NK-92 (cell line): ENCODE results near the gene PDK2.

Source experiments
- DNase-seq: peaks from one replicate; lab custom pipeline; 2025; ENCODE audit not compliant: unreplicated experiment; lab: John Stamatoyannopoulos, UW

Gene PDK2

DNA sequence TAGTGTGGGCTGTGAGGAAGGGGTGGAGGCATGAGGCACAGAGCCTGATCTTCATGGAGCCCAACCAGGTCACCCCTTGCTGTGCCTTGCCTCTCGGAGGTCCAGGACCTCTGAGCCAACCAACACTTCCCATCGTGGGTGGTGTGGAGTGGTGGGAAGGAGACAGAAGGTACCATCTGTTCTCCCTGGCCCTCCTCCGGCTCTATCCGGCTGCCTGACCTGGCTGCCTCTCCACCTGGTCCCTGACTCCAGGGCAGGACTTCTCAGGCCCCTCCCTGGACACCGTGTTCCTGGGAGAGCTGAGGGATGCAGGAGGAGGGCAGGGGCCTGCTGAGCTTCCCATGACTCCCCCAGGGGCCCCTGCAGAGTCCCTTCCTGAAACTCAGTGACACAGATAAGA is 3.9 kb downstream of the PDK2 start:
- no peak for DNase-seq

- no peak for DNase-seq
Observed at GRCh38 chr17:50100480-50100883, 5.3 kb downstream of the PDK2 start.

DNA sequence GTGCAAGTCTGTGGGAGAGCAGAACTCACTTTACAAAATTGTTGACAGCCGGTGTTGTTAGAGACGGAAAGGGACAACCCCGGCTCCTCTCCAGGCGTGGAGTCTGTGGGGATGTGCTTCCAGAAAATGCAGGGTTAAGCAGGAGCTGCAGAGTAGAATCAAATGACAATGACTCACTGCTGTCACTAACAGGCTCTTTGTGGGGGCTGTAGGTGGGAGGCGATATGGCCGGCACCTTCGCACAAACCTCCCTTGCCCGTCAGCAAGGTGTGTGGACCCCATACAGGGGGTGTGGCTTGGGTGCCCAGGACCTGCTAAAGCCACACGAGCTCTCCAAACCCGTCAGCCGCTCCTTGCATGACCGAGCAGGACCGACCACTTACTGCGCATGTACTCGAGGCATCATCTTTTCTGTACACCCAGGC is 5.8 kb downstream of the PDK2 start:
- no peak for DNase-seq

GRCh38 chr17:50101346-50102163 is 6.4 kb downstream of the PDK2 start:
- no peak for DNase-seq

DNA sequence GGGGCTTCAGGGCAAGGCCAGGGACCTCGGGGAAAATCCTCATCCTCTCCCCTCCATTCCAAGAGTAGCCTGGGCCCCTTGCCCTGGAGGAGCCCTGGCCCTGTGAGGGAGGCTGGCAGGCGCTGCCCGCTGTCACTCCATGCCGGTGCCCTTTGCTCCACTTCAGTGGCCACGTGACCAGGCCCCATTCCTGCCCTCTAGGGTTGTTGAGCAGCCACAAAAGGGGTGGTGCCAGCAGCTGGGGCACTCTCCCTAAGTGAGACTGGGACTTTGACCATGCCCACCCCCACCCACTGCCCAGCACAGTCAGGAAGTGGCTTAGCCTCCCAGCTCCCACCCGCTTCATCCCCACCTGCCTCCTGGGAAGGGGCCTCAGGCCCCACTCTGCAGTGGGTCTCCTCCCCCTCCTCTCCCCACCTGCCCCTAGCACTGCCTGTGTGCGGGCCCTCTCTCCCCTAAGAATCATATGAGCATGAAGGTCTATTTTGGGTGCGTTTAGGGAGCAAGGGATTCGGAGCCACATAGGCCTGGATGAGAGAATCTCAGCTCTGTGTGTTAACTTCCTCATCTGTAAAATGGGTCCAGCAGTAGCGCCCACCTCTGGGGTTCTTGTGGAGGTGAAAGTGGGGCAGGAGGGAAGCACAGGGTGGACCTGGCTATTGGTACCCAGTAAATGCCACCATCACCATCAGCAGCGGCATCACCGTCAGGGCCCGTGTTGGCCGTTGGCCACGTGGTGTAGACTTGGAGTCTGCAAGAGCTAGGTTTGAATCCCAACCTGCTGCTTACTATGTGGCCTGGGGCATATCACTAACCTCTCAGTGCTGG is 7.2 kb downstream of the PDK2 start:
- no peak for DNase-seq

DNA sequence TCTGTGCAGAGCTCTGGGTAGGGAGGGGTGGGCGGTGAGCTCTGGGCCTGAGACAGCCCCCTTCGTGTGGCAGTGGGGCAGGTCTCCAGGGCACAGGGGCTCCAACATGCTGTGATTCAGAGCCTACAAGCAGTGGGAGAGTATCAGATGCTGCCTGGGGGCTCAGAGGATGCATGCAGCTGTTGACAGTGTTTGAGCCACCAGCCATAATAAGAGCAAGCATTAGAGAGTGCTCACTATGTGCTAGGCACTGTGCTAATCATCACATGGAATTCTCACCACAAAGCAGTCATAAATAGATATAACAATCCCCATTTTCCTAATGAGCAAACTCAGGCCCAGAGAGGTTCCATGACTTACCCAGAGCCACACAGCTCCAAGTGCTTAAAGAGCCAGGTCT is 8.1 kb downstream of the PDK2 start:
- no peak for DNase-seq

- DNase-seq = no peak
Observed at GRCh38 chr17:50103941-50104340, 8.8 kb downstream of the PDK2 start.

GRCh38 chr17:50105811-50106210 is 10.7 kb downstream of the PDK2 start:
- DNase-seq = no peak

DNA sequence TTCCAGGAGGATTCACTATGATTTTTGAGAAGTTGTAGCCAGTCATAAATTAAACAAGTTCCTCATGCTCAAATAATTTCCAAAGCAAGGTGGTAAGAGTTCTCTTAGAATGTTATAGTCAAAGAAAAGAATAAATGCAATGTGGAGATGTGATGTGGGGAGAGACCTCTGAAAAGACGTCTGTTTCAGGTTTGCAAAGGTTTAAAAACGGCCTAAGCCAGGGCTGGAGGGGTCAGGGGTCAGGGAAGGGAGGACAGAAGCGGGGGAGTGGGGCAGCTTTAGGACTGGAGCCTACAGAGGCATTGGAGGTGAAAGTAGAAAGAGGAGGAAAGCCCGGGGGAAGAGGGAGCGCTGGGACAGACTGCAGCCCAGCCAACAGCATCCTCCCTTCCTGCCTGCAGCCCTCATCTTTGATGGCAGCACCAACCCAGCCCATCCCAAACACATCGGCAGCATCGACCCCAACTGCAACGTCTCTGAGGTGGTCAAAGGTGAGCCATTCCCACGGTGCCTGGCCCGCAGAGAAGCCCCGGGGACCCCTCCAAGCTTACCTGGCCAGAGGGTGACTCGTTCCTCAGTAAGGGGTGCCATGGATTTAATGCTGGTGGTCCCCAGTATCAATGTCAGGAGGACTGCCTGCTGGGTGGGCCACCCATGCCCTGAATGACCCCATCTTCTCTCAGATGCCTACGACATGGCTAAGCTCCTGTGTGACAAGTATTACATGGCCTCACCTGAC is 11.4 kb downstream of the PDK2 start:
- no peak for DNase-seq

DNA sequence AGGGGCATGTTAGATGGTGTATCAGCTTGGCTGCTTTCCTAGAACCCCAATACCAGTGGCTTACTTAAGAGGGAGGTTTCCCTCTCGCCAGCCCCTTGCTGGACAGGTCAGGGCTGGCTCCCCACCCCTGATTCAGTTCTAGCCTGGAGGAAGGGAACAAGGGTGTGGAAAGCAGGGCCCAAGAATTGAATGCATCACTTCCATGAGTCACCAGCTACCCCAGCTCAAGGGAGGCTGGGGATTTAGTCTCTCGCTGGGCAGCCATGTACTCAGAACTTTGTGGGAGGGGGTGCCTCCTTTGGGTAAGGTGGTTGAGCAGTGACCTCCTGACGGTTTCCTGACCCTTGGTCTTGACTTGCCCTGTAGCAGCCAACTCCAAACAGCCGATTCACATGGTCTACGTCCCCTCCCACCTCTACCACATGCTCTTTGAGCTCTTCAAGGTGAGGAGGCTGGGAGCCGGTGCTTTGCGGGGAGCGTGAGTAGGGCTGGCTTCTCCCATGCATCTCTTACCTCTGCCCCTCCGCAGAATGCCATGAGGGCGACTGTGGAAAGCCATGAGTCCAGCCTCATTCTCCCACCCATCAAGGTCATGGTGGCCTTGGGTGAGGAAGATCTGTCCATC is 12.8 kb downstream of the PDK2 start:
- DNase-seq = no peak

DNA sequence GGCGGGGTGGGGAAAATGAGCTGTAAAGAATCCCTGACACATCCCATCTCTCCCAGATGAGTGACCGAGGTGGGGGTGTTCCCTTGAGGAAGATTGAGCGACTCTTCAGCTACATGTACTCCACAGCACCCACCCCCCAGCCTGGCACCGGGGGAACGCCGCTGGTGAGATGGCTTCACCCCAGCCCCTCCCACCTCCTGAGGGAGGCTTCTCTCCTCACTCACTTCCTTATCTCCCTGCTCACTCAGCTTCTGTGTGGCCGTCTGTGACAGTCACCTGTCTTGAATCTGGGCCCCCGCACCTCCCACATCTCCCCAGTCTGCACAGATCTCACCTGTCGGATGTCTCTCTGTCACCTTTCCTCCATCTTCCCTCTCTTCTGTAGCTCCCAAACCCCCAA is 13.4 kb downstream of the PDK2 start:
- no peak for DNase-seq

DNA sequence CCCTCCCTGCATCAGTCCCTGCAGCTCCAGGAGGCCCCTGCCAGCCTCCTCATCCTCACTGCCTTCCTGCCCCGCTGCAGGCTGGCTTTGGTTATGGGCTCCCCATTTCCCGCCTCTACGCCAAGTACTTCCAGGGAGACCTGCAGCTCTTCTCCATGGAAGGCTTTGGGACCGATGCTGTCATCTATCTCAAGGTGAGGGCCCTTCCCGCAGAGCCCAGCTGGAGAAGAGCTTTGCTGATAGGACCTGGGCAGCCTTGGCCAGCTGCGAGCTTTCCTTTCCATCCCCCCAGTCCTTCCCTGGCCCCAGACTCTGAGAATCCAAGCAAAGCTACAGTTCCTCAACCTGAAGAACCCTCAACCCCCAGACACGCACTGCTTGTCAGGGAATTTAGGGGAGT is 14.1 kb downstream of the PDK2 start:
- DNase-seq = no peak

DNA sequence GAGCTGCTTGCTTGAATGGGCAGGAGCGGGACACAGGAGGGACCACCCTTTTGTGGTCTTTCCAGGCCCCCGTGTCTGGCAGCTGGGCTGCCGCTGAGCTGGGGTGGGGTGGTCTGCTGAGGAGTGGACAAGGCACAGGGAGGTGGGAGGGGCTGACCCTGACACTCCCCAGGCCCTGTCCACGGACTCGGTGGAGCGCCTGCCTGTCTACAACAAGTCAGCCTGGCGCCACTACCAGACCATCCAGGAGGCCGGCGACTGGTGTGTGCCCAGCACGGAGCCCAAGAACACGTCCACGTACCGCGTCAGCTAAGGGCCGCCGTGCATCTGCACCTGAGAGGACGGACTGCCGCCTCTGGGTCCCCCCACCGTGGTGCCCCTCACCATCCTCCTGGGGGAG is 14.6 kb downstream of the PDK2 start:
- DNase-seq = no peak

GRCh38 chr17:50110591-50111349 is 15.6 kb downstream of the PDK2 start:
- DNase-seq = no peak

GRCh38 chr17:50111673-50112655 is 16.8 kb downstream of the PDK2 start:
- DNase-seq = no peak

DNA sequence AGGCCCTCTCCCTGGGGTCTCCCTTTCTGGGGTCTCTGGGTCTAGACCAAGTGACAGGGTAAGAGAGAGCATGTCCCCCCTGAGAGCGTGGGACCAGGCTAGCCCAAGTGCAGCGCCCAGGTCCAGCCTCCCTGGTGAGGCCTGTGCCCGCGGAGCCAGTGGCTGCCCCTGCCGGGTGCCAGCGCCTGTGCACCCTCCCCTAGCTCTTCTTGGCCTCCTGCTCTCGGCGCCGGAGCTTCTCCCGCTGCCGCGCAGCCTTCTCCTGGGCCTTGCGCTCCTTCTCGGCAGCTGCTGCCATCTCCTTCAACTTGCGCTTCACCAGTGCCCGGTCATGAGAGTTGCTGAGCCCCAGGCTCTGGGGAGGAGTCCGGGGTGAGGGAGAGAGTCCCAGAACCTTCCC is 17.5 kb downstream of the PDK2 start:
- no peak for DNase-seq

GRCh38 chr17:50113624-50114320 is 18.6 kb downstream of the PDK2 start:
- no peak for DNase-seq

DNA sequence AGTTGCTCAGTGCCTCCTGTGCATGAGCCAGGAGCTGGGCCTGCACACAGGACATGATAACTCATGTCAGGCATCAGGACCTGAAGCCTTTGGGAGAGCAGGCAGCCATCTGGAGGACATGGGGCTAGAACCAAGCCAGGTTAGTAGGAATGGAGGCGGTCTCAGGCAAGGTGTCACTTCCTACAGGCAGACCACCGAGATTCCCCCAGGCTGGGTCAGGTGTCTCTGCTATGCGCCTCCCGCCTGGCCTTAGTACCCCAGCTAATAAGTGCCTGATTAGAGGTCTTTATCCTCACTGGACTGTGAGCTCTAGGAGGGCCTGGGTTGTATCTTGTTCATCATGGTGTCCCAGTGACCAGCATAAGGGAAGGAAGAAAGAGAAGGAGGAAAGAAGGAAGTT is 19.2 kb downstream of the PDK2 start:
- no peak for DNase-seq
